Measurements from ENCODE around the gene SYNGR4.

Gene SYNGR4

DNA sequence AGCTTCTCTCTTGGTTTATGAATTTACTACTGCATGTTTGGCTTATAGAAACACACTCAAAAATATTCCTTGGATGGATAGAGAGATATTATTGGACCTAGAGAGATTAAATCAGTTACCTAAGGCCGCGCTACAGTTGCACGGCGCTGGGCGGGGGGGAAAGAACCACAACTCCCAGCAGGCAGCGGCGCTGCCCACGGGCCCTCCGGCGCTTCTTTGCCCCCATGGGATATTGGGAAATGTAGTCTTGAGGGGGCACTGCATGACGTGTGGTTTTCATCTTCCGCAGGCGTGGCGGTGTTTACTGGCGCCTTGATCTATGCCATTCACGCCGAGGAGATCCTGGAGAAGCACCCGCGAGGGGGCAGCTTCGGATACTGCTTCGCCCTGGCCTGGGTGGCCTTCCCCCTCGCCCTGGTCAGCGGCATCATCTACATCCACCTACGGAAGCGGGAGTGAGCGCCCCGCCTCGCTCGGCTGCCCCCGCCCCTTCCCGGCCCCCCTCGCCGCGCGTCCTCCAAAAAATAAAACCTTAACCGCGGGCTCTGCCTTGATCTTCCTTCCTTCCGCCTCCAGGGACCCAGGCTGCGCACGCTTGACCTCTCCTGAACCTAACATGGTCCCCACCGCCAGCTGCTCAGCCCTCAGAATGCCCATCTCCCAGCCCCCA, 34.0 kb upstream of the SYNGR4 start:
- 82 to 94% methylated on average over 35 to 39 of the region's 41 CpGs for WGBS, 2 experiments (ENCODE audit: insufficient coverage in 2 of 2)
- H3K9me3 ChIP-seq (ENCODE audit: control insufficient read depth, low read length) = peaks cover 5% of the 10 kb centered on the region
- H3K36me3 ChIP-seq (ENCODE audit: control insufficient read depth, insufficient read depth, low read length) = peaks cover 45% of the 10 kb centered on the region
- peaks cover 4% of the 10 kb centered on the region for H3K4me1 ChIP-seq (ENCODE audit: control insufficient read depth, insufficient read depth, low read length, poor library complexity, severe bottlenecking)
- H3K27ac ChIP-seq (ENCODE audit: low read depth, low read length, severe bottlenecking) = no peak overlapping the region
- H3K4me3 ChIP-seq (ENCODE audit: extremely low read depth, insufficient read depth, low read length, poor library complexity, severe bottlenecking) = no peak overlapping the region

- Histone ChIP-seq H3K4me1 (ENCODE audit: control insufficient read depth, insufficient read depth, low read length, poor library complexity, severe bottlenecking) (peaks cover 4% of the 10 kb centered on the region), H3K36me3 (ENCODE audit: control insufficient read depth, insufficient read depth, low read length) (peaks cover 36% of the 10 kb centered on the region), H3K4me3 (ENCODE audit: extremely low read depth, insufficient read depth, low read length, poor library complexity, severe bottlenecking) (no peak overlapping the region), H3K27ac (ENCODE audit: low read depth, low read length, severe bottlenecking) (peak overlapping the region; percentile 26), H3K9me3 (ENCODE audit: control insufficient read depth, low read length) (peaks cover 4% of the 10 kb centered on the region)
- WGBS, 2 experiments (ENCODE audit: insufficient coverage in 2 of 2) = 87 to 88% methylated on average over 3 to 6 of the region's 6 CpGs
These were observed 31.9 kb upstream of the SYNGR4 start for GRCh38 chr19:48332351-48332661.

DNA sequence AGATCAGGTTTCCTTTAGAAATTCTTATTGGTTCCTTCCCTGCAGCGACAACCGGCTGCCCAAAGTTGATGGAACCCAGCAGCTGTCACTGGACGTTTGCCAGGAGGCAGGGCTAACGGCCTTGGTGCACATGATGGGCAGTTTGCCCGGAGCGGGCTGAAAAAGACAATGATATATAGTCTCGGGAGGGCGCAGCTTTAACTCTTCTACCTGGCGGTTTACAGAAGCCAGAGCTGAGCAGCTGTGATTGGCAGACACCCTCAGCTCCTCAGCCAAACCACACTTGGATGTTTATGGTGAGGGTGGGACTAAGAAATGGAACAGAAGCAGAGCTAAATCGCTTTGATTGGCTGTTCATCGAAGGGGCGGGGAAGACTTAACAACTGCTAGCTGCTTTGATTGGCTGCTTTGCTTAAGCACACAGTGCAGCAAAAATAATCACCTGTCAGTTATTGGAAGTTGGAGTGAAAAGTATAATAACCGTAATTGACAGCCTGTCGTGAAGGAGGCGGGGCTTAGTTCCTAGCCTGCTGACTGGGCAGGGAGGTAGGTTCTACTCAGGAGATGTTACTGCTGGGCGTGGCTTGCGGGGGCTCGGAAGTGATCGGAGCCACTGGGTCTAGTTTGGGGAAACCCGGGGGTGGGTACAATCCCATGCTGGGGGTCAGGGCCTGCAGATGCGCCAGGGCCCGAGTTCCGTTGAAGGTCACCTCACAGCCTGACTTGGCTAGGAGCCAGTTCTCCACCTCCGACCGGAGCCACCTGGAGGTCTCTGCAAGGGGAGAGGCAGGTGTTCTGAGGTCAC, 31.3 kb upstream of the SYNGR4 start:
- whole genome bisulfite sequencing, 2 experiments (ENCODE audit: insufficient coverage in 2 of 2) = 24 to 31% methylated on average over 17 to 25 of the region's 25 CpGs
- H3K4me3 ChIP-seq (ENCODE audit: extremely low read depth, insufficient read depth, low read length, poor library complexity, severe bottlenecking) = peak overlapping the region; percentile 5
- peaks cover 31% of the 10 kb centered on the region for H3K36me3 ChIP-seq (ENCODE audit: control insufficient read depth, insufficient read depth, low read length)
- H3K4me1 ChIP-seq (ENCODE audit: control insufficient read depth, insufficient read depth, low read length, poor library complexity, severe bottlenecking) = peaks cover 4% of the 10 kb centered on the region
- no peaks in the 10 kb centered on the region for H3K9me3 ChIP-seq (ENCODE audit: control insufficient read depth, low read length)
- H3K27ac ChIP-seq (ENCODE audit: low read depth, low read length, severe bottlenecking) = peak overlapping the region; percentile 45

DNA sequence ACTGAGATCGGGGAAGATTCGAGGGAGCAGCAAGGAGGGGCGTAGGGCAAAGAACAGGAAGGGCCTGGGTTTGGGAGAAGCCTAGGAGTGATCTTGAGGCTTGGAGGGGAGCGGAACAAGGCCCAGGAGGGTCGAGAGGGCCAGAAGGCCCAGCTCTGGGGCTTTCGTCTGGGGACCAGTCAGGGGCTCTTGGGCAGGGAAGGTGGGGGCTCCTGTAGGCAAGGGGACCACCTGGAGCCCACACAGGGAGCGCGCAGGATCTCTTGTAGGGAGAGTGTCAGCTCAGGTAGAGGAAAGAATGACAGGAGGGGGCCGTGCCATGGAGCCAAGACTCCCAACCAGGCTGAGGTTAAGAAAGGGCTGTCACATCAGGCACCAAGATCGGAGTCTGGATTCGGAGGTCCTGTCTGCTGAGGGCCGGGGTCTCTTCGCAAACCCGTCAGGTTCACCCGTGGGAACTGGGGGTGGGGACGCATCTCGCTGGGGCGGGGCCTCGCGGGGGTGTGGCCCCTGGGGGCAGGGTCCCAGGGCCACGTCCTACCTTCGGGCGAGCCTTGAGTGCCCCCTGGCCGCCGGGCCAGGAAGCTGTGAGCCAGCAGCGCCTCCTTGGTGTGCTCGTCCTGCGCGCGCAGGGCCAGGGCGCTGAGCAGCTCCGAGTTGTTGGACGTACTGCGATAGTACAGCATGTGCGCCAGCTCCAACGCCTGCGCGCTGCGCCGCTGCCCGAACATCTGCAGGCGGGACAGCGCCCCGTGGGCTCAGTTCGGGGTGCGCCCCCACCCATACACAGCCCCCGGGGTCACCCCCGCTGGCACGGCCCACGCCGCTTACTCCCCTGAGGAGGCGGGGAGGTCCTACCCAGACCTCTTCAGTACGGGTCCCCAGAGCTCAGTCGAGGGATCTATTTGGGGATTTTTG, 30.4 kb upstream of the SYNGR4 start:
- Histone ChIP-seq H3K4me3 (ENCODE audit: extremely low read depth, insufficient read depth, low read length, poor library complexity, severe bottlenecking) (peak overlapping the region; percentile 20), H3K36me3 (ENCODE audit: control insufficient read depth, insufficient read depth, low read length) (peaks cover 23% of the 10 kb centered on the region), H3K9me3 (ENCODE audit: control insufficient read depth, low read length) (no peaks in the 10 kb centered on the region), H3K27ac (ENCODE audit: low read depth, low read length, severe bottlenecking) (peak overlapping the region; percentile 45), H3K4me1 (ENCODE audit: control insufficient read depth, insufficient read depth, low read length, poor library complexity, severe bottlenecking) (peaks cover 4% of the 10 kb centered on the region)
- 30 to 31% methylated on average over 23 to 30 of the region's 54 CpGs for WGBS, 2 experiments (ENCODE audit: insufficient coverage in 2 of 2)

GRCh38 chr19:48338253-48338755, 25.9 kb upstream of the SYNGR4 start:
- Histone ChIP-seq H3K36me3 (ENCODE audit: control insufficient read depth, insufficient read depth, low read length) (no peaks in the 10 kb centered on the region), H3K9me3 (ENCODE audit: control insufficient read depth, low read length) (no peaks in the 10 kb centered on the region), H3K27ac (ENCODE audit: low read depth, low read length, severe bottlenecking) (no peak overlapping the region), H3K4me3 (ENCODE audit: extremely low read depth, insufficient read depth, low read length, poor library complexity, severe bottlenecking) (no peak overlapping the region), H3K4me1 (ENCODE audit: control insufficient read depth, insufficient read depth, low read length, poor library complexity, severe bottlenecking) (peaks cover 2% of the 10 kb centered on the region)
- WGBS, 2 experiments (ENCODE audit: insufficient coverage in 2 of 2) = 89 to 93% methylated on average over 11 to 13 of the region's 14 CpGs

GRCh38 chr19:48338802-48339503, 25.2 kb upstream of the SYNGR4 start:
- H3K4me3 ChIP-seq (ENCODE audit: extremely low read depth, insufficient read depth, low read length, poor library complexity, severe bottlenecking) = no peak overlapping the region
- 90 to 94% methylated on average over 14 of the region's 14 CpGs for WGBS, 2 experiments (ENCODE audit: insufficient coverage in 2 of 2)
- H3K27ac ChIP-seq (ENCODE audit: low read depth, low read length, severe bottlenecking) = no peak overlapping the region
- no peaks in the 10 kb centered on the region for H3K9me3 ChIP-seq (ENCODE audit: control insufficient read depth, low read length)
- H3K4me1 ChIP-seq (ENCODE audit: control insufficient read depth, insufficient read depth, low read length, poor library complexity, severe bottlenecking) = no peaks in the 10 kb centered on the region
- no peaks in the 10 kb centered on the region for H3K36me3 ChIP-seq (ENCODE audit: control insufficient read depth, insufficient read depth, low read length)

DNA sequence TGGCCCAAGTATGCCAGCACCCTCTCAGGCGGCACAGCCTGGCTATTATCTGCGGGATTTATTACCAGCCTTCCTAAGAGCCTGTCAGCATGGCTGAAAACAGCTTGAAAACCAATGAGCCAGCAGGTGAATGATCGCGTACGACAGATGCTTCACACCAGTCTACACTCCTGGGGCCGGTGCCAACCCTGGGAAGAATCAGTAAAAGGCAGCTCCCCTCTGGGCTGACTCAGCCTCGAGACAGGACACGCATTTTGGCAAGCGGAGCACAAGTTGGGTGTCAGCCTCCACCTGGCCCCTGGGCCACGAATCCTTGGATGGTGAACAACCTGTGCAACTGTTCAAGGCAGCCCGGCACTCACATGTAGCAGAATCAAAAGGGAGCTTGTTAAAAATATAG, 23.2 kb upstream of the SYNGR4 start:
- WGBS, 2 experiments (ENCODE audit: insufficient coverage in 2 of 2) = 95 to 98% methylated on average over 9 to 11 of the region's 11 CpGs
- Histone ChIP-seq H3K36me3 (ENCODE audit: control insufficient read depth, insufficient read depth, low read length) (no peaks in the 10 kb centered on the region), H3K4me1 (ENCODE audit: control insufficient read depth, insufficient read depth, low read length, poor library complexity, severe bottlenecking) (no peaks in the 10 kb centered on the region), H3K27ac (ENCODE audit: low read depth, low read length, severe bottlenecking) (no peak overlapping the region), H3K4me3 (ENCODE audit: extremely low read depth, insufficient read depth, low read length, poor library complexity, severe bottlenecking) (no peak overlapping the region), H3K9me3 (ENCODE audit: control insufficient read depth, low read length) (no peaks in the 10 kb centered on the region)

DNA sequence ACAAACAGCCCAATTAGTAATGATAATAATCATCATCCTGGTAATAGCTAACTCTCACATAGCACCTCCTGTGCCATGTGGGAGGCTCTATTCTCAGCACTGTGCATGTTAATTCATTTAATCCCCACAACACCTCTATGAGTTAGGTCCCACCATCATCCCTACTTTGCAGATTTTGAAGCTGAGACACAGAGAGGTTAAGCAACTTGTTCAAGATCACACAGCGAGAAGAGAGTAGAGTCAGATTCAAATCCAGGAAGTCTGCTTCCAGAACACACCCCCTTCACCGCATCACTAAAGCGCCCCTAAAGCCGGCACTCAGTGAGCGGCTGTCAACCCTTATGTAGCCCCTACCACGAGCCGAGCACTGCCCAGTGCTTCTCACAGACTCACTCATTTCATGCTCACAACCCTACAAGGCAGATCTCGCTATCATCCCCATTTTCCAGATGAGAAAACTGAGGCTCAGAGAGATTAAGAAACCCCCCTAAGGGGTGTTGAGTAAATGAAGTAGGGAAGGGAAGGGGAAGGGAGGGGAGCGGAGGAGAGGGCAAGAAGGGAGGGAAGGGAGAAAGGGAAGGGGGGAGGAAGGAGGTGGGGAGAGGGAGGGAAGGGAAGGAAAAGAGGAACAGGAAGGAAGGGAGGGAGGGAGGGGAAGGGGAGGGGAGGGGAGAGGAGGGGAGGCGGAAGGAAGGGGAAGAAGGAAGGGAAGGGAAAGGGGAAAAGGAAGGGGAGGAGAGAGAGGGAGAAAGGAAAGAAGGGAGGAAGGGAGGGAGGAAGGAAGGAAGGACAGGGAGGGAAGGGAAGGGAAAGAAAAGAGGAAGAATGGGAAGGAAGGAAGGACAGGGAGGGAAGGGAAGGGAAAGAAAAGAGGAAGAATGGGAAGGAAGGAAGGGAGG, 22.4 kb upstream of the SYNGR4 start:
- Histone ChIP-seq H3K4me3 (ENCODE audit: extremely low read depth, insufficient read depth, low read length, poor library complexity, severe bottlenecking) (no peak overlapping the region), H3K4me1 (ENCODE audit: control insufficient read depth, insufficient read depth, low read length, poor library complexity, severe bottlenecking) (no peaks in the 10 kb centered on the region), H3K9me3 (ENCODE audit: control insufficient read depth, low read length) (no peaks in the 10 kb centered on the region), H3K36me3 (ENCODE audit: control insufficient read depth, insufficient read depth, low read length) (no peaks in the 10 kb centered on the region), H3K27ac (ENCODE audit: low read depth, low read length, severe bottlenecking) (no peak overlapping the region)
- WGBS, 2 experiments (ENCODE audit: insufficient coverage in 2 of 2) = 90% methylated on average over 2 to 9 of the region's 10 CpGs

- 83 to 84% methylated on average over 20 of the region's 20 CpGs for WGBS, 2 experiments (ENCODE audit: insufficient coverage in 2 of 2)
- no peaks in the 10 kb centered on the region for H3K4me1 ChIP-seq (ENCODE audit: control insufficient read depth, insufficient read depth, low read length, poor library complexity, severe bottlenecking)
- H3K36me3 ChIP-seq (ENCODE audit: control insufficient read depth, insufficient read depth, low read length) = no peaks in the 10 kb centered on the region
- no peaks in the 10 kb centered on the region for H3K9me3 ChIP-seq (ENCODE audit: control insufficient read depth, low read length)
- no peak overlapping the region for H3K27ac ChIP-seq (ENCODE audit: low read depth, low read length, severe bottlenecking)
- H3K4me3 ChIP-seq (ENCODE audit: extremely low read depth, insufficient read depth, low read length, poor library complexity, severe bottlenecking) = no peak overlapping the region
These were observed 21.8 kb upstream of the SYNGR4 start for GRCh38 chr19:48342414-48342738.

Data from mesodermal cell (in vitro differentiated cells).